ENCODE data around the gene PLGRKT.

DNA sequence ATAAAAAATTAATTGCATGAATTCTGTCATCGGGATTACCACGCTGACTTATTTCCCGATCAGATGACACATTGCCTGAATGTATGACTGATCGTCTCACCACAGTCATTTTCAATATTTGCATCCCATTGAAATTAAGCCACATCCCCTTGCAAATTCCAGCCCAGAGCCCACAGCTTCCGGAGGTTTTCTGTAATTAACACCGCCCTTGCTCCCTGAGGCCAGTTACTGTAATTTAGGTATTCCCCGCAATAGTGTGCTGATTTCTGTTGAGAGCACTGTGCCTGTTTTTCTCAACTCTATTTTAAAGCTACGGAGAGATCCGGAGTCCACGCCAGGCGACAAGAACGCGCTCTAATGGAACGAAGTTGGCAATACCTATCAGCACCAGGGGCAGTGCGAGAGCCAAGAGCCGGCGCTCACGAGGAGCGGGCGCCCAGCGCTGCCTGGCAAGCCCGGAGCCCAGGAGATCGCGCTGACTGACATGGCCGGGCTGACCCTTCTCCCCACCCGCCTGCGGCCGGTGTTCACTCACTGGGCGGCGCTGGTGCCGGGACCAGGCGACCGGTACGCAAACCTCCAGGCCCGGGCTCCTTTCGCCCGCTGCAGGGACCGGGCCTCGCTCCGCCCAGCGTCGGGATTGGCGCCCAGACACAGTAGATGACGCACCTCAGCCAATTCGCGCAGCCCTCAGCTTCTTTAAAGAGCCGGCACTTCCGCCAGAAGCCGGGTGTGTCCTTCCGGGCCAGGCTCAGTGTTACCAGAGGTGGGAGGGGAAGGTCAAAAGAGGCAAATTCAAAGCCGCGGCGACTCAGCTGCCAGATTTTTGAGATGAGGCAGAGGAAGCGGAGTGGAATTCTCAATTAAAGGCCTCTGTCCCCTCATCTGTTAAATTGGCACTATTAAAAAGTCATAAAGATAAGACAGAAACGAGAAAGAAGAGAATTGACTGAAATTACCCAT lies at the start of gene PLGRKT:
- TF ChIP-seq, protein P1, sequence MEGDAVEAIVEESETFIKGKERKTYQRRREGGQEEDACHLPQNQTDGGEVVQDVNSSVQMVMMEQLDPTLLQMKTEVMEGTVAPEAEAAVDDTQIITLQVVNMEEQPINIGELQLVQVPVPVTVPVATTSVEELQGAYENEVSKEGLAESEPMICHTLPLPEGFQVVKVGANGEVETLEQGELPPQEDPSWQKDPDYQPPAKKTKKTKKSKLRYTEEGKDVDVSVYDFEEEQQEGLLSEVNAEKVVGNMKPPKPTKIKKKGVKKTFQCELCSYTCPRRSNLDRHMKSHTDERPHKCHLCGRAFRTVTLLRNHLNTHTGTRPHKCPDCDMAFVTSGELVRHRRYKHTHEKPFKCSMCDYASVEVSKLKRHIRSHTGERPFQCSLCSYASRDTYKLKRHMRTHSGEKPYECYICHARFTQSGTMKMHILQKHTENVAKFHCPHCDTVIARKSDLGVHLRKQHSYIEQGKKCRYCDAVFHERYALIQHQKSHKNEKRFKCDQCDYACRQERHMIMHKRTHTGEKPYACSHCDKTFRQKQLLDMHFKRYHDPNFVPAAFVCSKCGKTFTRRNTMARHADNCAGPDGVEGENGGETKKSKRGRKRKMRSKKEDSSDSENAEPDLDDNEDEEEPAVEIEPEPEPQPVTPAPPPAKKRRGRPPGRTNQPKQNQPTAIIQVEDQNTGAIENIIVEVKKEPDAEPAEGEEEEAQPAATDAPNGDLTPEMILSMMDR (IDR thresholded peaks at IDR 0.05), result peak in 2 of 3 donors; percentile 16 to 46
- TF ChIP-seq POLR2A (IDR thresholded peaks at IDR 0.05), result peak; percentile 77
